HL-60/S4 treated with retinoic acid at 250 ng/mL for 4 days and 3 days (cell line): ENCODE data around the gene CFI.

Source experiments
- in situ Hi-C: fragments of 300-500 bp; cut with MboI; formaldehyde crosslinking; loops from 2 replicates; pipeline ENCODE4 v1.7.0; 2022; ENCODE audit warnings: low sequenced_read_pairs

Gene CFI

GRCh38 chr4:109699553-109700225 is 102.1 kb downstream of the CFI start:
- in situ Hi-C loops = no loop called here

DNA sequence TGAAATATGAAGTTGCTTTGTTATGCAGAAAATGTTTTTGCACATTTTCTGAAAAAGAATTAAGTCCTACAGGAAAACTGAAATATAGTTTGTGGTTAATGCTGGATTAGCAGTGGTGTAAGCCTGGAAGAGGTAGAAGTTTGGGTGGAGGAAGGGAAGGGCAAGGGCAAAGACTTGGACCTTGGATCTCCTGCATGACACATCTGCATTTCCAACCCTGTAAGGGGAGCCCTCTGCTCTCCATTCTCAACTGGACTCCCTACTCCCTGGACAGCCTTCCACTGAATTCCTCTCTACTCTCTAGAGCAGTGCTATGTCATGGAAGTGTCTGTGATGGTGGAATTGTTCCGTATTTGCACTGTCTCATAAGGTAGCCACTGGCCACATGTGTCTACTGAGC is 103.1 kb downstream of the CFI start:
- in situ Hi-C loops = no loop called here

GRCh38 chr4:109691411-109691920 is 110.3 kb downstream of the CFI start:
- in situ Hi-C loops = no loop called here
